Lower leg skin (tissue), 4 donors: ENCODE data around the gene S100Z. TPM values are rescaled to one million over a fixed set of nuclear protein-coding genes. Genes with fewer than 3 reads are reported as not detected.
"Not testable (repeated sequence)": the region's sequence is repeated elsewhere in the genome, so short reads cannot be mapped to it uniquely, and the experiment has no call there.

ENCODE experiments used
- DNase-seq, 2 donors: peaks; one replicate each; pipeline ENCODE4 v3.0.0-alpha.2; 2019; ENCODE audit warnings: low spot score in 2 of 2
- H3K4me3 ChIP-seq: fragments of 200-600 bp; sonication (generic); 2 replicates; pipeline ENCODE4 v1.5.1; 2017; ENCODE audit warnings: mild to moderate bottlenecking, low read depth; ENCODE audit not compliant: poor library complexity, severe bottlenecking
- CTCF ChIP-seq, 3 donors: fragments of 450-650 bp; IDR thresholded peaks; one replicate each; pipeline ENCODE4 v1.5.1; 2016; ENCODE audit warnings: antibody characterized with exemption in 3 of 3, mild to moderate bottlenecking in 3 of 3, moderate library complexity in 2 of 3
- POLR2A ChIP-seq, 2 donors: fragments of 450-650 bp; IDR thresholded peaks; one replicate each; pipeline ENCODE4 v1.6.1; 2016 to 2017; ENCODE audit warnings: antibody characterized with exemption in 2 of 2, mild to moderate bottlenecking in 1 of 2, moderate library complexity in 1 of 2
- WGBS, 2 donors: methylation state at CpG; one replicate each; pipeline ENCODE4 v1.1.5; 2018; 5-methylcytosine and 5-hydroxymethylcytosine counted together
- intact Hi-C: fragments of 100-400 bp; cut with DNase I; formaldehyde crosslinking; loops from one replicate; pipeline ENCODE4 v1.15.0; 2023; ENCODE audit warnings: low total_unique reads
- total RNA-seq, 4 donors: library from RNA; depleted of rRNA; stranded (reverse); fragments of >200 nt; gene quantifications; one replicate each; pipeline ENCODE4 v1.1.0, GENCODE V29; 2016

Gene S100Z
- total RNA-seq, 4 donors from 2014 or later = not detected

- H3K4me3 ChIP-seq = no peak overlapping the region
- TF ChIP-seq CTCF (IDR thresholded peaks at IDR 0.05) = no peak
- TF ChIP-seq POLR2A (IDR thresholded peaks at IDR 0.05) = no peak
- intact Hi-C loops = no loop called here
- 94 to 96% methylated on average over 2 of the region's 2 CpGs for WGBS, 2 donors
- DNase-seq = no peak
Observed at GRCh38 chr5:76896196-76896595, 46.4 kb downstream of the S100Z start.

- H3K4me3 ChIP-seq = no peak overlapping the region
- no peak for DNase-seq
- TF ChIP-seq CTCF (IDR thresholded peaks at IDR 0.05) (no peak), POLR2A (IDR thresholded peaks at IDR 0.05) (no peak)
- 71 to 80% methylated on average over 3 of the region's 3 CpGs for WGBS, 2 donors
- intact Hi-C loops = no loop called here
Observed at GRCh38 chr5:76901522-76901921, 51.7 kb downstream of the S100Z start.

- 87 to 93% methylated on average over 7 of the region's 7 CpGs for WGBS, 2 donors
- intact Hi-C loops = no loop called here
- TF ChIP-seq POLR2A (IDR thresholded peaks at IDR 0.05) = no peak
- TF ChIP-seq CTCF (IDR thresholded peaks at IDR 0.05) = no peak
- no peak for DNase-seq
- H3K4me3 ChIP-seq = no peak overlapping the region
Observed at GRCh38 chr5:76908166-76908565, 58.4 kb downstream of the S100Z start.

- DNase-seq, H3K4me3 ChIP-seq, intact Hi-C loops: not testable (repeated sequence)
- 81 to 82% methylated on average over 9 of the region's 9 CpGs for WGBS, 2 donors
Observed at GRCh38 chr5:76910344-76910933, 60.6 kb downstream of the S100Z start.

- intact Hi-C loops = not testable (repeated sequence)
- WGBS, 2 donors = 89 to 92% methylated on average over 14 of the region's 14 CpGs
Observed at GRCh38 chr5:76914671-76915070, 64.9 kb downstream of the S100Z start.

GRCh38 chr5:76918539-76918938 is 68.7 kb downstream of the S100Z start:
- intact Hi-C loops = no loop called here
- H3K4me3 ChIP-seq = no peak overlapping the region
- TF ChIP-seq POLR2A (IDR thresholded peaks at IDR 0.05) (no peak), CTCF (IDR thresholded peaks at IDR 0.05) (no peak)
- no peak for DNase-seq
- 84 to 94% methylated on average over 3 of the region's 3 CpGs for WGBS, 2 donors

More at GRCh38 chr5:76914671-76915070, 64.9 kb downstream of the S100Z start:
- H3K4me3 ChIP-seq, DNase-seq: not testable (repeated sequence)

GRCh38 chr5:76920491-76920890 is 70.7 kb downstream of the S100Z start:
- intact Hi-C loops = no loop called here
- TF ChIP-seq POLR2A (IDR thresholded peaks at IDR 0.05) (no peak), CTCF (IDR thresholded peaks at IDR 0.05) (no peak)
- H3K4me3 ChIP-seq = no peak overlapping the region
- DNase-seq = no peak
- WGBS, 2 donors = 52 to 66% methylated on average over 4 of the region's 4 CpGs
